SIG-M5 treated with dmso at 0.1 percent for 504 hours (cell line): Measurements from ENCODE around the gene RBPMS2.

Source experiments
- DNase-seq: peaks from one replicate; lab custom pipeline; 2025; ENCODE audit not compliant: unreplicated experiment; lab: John Stamatoyannopoulos, UW

Gene RBPMS2

DNA sequence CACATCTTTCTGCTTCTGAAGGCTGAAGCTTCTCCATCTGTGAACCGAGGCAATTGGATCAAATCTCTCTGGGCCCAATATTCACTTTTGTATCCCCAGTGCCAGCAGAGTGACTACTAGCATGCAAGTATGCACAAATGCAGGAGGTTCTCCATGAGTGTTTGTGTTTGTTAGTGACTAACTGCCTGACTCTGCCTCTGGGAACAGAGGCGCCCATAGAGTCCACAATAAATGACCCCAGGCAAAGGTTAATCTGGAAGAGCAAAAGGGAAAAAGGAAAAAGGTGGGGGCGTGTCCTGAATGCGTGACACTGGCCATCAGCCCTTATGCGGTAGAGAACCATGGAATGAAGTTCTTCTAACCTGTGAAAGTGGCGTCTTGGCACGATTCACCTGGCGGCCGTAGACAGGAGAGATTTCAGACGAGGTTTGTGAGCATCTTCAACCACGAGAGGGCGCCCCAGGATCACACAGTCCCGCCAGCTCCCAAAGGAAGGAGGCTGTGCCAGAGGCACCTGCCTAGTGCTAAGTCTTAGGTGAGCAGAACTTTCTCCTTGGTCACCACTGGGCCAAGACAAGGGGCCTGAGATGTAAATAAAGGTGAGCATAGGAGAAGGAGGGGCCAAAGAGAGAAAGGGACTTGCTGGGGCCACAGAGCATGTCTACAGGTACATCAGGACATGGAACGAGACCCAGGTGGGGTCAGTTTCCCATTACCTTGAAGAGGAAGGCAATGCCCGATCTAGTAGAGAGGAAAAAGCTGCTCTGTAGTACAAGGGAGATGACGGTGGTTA is 44.2 kb downstream of the RBPMS2 start:
- peak; percentile 66 for DNase-seq

DNA sequence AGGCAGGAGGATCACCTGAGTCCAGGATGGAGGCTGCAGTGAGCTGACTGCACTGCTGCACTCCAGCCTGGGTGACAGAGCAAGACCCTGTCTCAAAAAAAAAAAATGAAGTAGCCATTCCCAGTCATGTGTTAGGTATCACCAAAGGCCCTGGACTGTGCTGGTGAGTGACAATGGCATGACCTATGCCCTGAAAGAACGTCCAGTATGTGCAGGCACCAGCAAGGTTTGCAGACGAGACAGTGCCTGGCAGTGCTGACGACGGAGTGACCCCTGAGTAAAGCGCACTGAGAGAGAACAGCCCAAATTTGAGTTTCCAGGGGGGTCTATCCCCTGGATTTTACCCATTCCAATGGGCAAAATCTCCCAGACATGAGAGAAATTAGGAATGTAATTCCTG is 45.2 kb downstream of the RBPMS2 start:
- no peak for DNase-seq

DNA sequence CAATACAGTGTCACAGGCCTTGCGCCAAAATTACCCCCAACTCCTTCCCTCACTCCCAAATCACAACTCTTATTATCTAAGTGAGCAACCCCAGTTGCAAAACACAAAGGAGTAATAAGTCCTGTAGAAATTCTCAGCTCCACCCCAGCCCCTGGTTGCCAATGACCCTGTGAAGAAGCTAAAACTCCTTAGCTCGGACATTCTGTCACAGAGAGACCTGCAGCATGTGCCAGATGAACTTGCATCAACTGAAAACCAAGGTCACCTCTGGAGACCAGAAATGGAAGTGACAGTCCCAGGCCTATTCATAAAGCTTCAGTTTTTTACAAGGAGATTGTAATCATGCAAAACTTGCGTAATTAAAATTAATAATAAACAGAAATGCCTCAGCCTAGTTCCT is 55.2 kb downstream of the RBPMS2 start:
- no peak for DNase-seq

- DNase-seq, result no peak
Observed at GRCh38 chr15:64717735-64718495, 57.5 kb downstream of the RBPMS2 start.

DNA sequence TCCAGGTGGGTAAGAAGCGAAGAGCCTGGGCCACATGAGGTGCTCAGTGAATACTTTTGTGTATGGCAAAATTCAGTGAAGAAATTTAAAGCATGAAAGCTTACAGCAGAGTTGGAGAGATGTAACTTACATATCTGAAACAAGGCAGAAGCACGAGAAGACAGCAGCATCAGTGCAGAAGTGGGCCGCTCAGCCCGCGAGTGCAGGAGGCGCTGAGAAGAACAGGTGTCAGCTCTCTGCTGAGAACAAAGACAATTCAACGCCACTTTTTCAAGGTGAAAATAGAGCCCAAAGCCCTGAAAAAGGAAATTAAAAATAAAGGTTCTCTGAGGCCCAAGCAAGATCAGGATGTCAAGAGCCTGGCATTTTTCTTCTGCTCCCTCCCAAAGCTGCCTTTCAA is 58.3 kb downstream of the RBPMS2 start:
- no peak for DNase-seq

DNA sequence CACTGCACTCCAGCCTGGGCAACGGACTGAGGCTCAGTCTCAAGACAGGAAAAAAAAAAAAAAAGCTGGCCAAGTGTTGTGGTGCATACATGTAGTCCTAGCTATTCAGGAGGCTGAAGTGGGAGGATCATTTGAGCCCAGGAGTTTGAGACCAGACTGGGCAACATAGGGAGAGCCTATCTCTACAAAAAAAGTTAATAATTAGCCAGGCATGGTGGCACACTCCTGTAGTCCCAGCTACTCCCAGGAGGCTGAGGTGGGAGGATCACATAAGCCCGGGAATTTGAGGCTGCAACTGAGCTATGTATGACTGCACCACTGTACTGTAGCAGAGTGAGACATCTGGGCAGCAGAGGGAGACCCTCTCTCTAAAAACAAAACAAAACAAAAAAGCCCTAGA is 58.9 kb downstream of the RBPMS2 start:
- no peak for DNase-seq

DNA sequence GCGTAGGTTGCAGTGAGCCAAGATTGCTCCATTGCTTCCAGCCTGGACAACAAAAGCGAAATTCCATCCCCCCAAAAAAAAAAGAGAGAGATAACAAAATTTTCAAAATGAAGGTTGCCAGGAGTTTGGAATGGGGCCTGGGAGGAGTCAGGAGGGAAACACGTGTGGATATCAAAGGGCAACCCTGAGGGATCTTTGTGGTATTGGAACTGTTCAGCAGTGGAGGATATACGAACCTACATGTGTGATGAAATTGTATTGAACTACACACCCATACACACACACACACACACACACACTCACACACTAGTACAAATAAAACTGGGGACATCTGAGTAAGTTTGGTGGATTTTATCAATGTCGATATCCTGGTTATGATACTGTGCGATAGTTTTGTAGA is 61.8 kb downstream of the RBPMS2 start:
- no peak for DNase-seq

DNA sequence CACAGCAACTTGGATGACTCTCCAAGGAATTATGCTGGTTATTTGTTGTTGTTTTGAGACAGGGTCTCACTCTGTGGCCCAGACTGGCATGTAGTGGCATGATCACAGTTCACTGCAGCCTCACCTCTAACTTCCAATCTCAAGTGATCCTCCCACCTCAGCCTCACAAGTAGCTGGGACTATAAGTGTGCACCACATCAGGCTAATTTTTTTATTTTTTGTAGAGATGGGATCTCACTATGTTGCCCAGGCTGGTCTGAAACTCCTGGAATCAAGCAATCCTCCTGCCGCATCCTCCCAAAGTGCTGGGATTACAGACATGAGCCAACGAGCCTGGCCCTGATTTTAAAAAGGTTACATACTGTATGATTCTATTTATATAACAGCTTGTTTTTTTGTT is 63.0 kb downstream of the RBPMS2 start:
- no peak for DNase-seq

DNA sequence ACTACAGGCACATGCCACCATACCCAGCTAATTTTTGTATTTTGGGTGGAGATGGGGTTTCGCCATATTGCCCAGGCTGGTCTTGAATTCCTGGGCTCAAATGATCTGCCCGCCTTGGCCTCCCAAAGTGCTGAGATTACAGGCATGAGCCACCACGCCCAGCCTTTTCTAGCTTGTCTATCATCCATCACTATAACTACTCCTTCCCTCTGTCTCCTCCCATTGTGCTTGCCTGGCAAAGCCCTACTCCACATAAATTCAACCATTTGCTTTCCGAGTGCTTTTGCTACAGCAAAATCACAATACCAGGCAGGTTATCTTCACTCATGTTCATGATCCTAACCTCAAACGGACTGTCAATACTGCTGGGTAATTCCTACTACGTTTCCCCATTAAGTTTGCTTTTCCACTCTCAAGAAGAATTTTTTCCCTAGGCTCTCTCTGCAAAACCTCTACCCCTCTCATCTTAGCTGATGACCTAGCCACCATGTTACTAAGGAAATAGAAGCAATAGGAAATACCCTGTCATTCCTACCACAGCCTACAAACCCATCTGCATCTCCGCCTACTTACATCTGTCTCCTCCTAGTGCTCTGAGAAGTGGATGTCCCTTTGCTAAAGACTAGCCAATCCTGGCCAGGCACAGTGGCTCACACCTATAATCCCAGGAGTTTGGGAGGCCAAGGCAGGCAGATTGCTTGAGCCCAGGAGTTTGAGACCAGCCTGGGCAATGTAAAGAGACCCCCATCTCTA is 64.5 kb downstream of the RBPMS2 start:
- DNase-seq, result no peak

- no peak for DNase-seq
Observed at GRCh38 chr15:64706011-64706911, 69.1 kb downstream of the RBPMS2 start.

DNA sequence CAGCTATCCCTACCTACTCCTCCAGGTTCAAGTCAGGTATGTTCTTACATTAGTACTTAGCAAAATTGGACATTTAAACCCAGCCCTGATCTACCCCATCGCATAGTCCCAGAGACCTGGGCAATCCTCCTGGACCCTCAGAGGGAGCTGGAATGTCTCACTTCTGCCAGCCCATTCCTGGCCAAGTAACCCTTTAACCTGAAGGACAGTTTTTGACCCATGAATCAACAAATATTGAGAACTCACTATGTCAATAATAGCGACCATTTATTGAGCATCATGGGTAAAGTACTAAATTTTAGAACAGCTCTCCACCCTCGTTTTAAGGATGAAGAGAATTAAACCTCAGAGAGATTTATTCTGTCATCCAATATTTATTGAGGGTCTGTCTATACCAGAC is 70.4 kb downstream of the RBPMS2 start:
- DNase-seq, result no peak

GRCh38 chr15:64703632-64703959 is 71.8 kb downstream of the RBPMS2 start:
- no peak for DNase-seq

DNA sequence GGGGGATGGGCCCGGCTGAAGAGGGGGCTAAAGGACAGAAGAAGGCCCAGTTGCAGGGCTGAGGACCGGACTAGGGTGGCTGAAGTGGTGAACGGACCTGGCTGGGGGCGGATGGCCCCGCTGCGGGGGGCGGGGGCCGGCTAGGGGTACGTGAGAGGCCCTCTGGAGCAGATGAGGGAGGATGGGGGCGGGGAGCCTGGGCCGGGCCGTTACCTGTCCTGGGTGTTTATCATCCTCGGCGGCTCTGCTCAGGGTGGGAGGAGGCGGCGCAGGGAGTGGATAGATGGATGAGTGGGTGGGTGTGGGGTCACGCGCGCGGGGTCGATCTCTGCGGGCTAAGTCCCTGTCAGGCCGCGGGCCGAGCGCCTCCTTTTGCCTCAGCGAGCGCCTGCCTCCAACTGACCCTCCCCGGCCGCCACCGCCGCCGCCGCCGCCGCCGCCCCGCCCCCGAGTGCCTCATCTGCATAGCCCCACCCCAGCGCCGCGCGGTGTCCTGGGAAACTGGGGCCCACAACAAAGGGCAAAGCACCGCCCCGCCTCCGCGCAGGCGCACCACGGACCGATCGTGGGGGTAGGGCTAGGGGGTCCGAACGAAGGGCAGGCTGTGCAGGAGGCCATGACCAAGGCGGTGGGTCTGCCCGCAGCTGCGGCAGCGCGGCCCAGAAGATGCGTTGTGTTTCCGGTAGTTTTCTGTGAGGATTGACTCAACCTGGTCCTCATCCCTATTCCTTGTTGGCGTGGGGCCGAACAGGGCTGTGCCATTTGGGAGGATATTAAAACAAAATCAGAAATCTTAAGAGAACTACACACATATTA is 72.4 kb downstream of the RBPMS2 start:
- DNase-seq, result peak; percentile 84

DNA sequence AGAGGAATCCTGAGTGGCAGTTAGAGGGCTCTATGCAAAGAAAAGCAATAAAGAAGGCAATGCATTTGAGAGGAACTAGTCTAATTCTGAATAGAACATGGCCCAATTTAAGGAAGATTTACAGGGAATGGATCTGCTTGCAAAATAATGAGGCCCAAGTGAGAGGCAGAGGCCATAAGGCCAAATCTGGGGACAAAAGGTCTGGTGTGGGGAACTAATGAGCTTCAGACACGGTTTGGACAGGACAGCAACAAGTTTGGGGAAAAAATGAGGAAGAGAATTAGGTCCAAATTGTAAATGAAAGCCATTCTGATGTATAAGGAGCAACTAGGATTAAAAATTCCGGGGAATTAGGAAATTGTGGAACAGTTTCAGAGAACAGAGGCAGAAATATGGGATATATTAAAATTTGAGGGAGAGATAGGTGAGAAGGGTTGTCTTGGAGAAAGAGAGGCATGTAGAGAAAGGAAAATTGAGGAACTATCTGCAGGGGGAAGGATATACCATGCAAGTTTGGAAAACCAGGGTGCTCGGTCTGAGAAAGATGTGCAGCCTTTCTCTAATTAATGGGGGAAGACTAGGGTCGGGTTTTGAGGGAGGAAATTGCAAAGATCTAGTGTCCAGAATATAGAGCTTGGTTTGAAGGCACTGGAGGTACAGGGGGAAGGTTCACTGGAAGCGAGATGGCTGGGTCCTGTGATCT is 73.8 kb downstream of the RBPMS2 start:
- no peak for DNase-seq

DNA sequence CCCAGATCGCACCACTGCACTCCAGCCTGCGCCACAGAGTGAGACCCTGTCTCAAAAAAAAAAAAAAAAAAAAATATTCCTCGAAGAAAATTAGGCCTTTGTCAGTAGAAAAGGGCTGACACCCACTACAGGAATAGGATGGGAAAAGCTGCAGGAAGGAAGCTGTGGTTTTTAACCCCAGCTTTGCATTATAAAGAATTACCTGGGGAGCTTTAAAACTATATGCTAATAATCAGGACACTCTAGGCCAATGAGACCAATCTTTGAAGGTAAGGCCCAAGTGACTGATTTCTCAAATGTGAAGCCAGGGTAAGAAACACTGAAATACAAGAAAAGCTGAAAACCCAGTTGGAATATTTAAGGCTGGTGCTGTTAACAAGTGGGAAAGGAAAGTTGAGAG is 74.3 kb downstream of the RBPMS2 start:
- no peak for DNase-seq

GRCh38 chr15:64699751-64700388 is 75.5 kb downstream of the RBPMS2 start:
- no peak for DNase-seq

DNA sequence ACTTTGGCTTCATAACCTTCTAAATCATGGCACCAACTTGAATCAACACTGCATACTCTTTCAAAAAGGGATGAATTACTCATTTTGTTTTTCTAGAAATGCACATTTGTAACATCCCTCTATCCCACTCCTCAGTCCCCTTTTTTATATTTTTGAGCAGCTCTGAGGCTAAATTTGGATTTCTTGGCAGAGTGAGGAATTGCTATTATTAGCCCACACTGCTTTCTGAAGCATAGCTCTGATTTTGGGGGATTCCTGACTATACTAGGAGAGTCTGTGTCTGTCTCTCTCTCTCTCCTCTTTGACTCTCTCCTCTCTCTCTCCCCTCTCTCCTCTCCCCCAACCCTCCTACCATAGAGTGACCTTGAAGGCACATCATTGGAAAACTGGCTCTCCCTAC is 76.6 kb downstream of the RBPMS2 start:
- no peak for DNase-seq

- no peak for DNase-seq
Observed at GRCh38 chr15:64697911-64698369, 77.4 kb downstream of the RBPMS2 start.

- no peak for DNase-seq
Observed at GRCh38 chr15:64696481-64696880, 78.9 kb downstream of the RBPMS2 start.
